Measurements from ENCODE around the gene KCMF1. TPM values are rescaled to one million over a fixed set of nuclear protein-coding genes. Genes with fewer than 3 reads are reported as not detected.

KCMF1 gene
- total and polyA plus RNA-seq, 2 experiments from 2014 or later: 50.8 to 63.0 TPM

GRCh38 chr2:84938194-84938879 is 32.6 kb upstream of the KCMF1 start:
- no peak overlapping the region for H3K27ac ChIP-seq

GRCh38 chr2:84939426-84940087 is 31.4 kb upstream of the KCMF1 start:
- Histone ChIP-seq H3K36me3 (replicated peaks; ENCODE audit: insufficient read depth, low read depth) (no peaks in the 10 kb centered on the region), H3K4me1 (ENCODE audit: insufficient read depth) (no peaks in the 10 kb centered on the region), H3K9me3 (ENCODE audit: low read depth) (no peaks in the 10 kb centered on the region), H3K79me2 (no peaks in the 10 kb centered on the region), H3K4me2 (no peak overlapping the region), H3K4me3 (no peak overlapping the region), H3K27ac (no peak overlapping the region), H3K9me2 (replicated peaks; ENCODE audit: insufficient read depth) (no peaks in the 10 kb centered on the region), H3K27me3 (no peaks in the 10 kb centered on the region), H4K20me1 (ENCODE audit: insufficient read depth, poor library complexity, severe bottlenecking) (no peaks in the 10 kb centered on the region), H2AFZ (no peak overlapping the region)
- 87% methylated on average over 9 of the region's 9 CpGs for WGBS (ENCODE audit: low lambda C conversion rate, missing lambda C conversion rate)
- no peak for TF ChIP-seq CTCF (IDR thresholded peaks at IDR 0.05; ENCODE audit: poor library complexity)
- TF ChIP-seq EZH2phosphoT487 (IDR thresholded peaks at IDR 0.05; ENCODE audit: low read depth, severe bottlenecking, unreplicated experiment): no peak
- no peak for TF ChIP-seq EZH2 (IDR thresholded peaks at IDR 0.05; ENCODE audit: borderline replicate concordance)
- no peak for DNase-seq (ENCODE audit: low spot score)

More at GRCh38 chr2:84938194-84938879, 32.6 kb upstream of the KCMF1 start:
- DNase-seq (ENCODE audit: low spot score): no peak
- H3K27me3 ChIP-seq: no peaks in the 10 kb centered on the region
- no peaks in the 10 kb centered on the region for H4K20me1 ChIP-seq (ENCODE audit: insufficient read depth, poor library complexity, severe bottlenecking)
- no peaks in the 10 kb centered on the region for H3K9me2 ChIP-seq (replicated peaks; ENCODE audit: insufficient read depth)
- no peak overlapping the region for H3K4me3 ChIP-seq
- H3K9me3 ChIP-seq (ENCODE audit: low read depth): no peaks in the 10 kb centered on the region
- 83% methylated on average over 5 of the region's 5 CpGs for WGBS (ENCODE audit: low lambda C conversion rate, missing lambda C conversion rate)
- TF ChIP-seq CTCF (IDR thresholded peaks at IDR 0.05; ENCODE audit: poor library complexity) (no peak), EZH2phosphoT487 (IDR thresholded peaks at IDR 0.05; ENCODE audit: low read depth, severe bottlenecking, unreplicated experiment) (no peak), EZH2 (IDR thresholded peaks at IDR 0.05; ENCODE audit: borderline replicate concordance) (no peak)
- H3K36me3 ChIP-seq (replicated peaks; ENCODE audit: insufficient read depth, low read depth): no peaks in the 10 kb centered on the region
- no peaks in the 10 kb centered on the region for H3K79me2 ChIP-seq
- H3K4me1 ChIP-seq (ENCODE audit: insufficient read depth): no peaks in the 10 kb centered on the region
- no peak overlapping the region for H2AFZ ChIP-seq
- no peak overlapping the region for H3K4me2 ChIP-seq

GRCh38 chr2:84940088-84940470 is 30.9 kb upstream of the KCMF1 start:
- Histone ChIP-seq H3K4me3 (no peak overlapping the region), H3K4me1 (ENCODE audit: insufficient read depth) (no peaks in the 10 kb centered on the region), H4K20me1 (ENCODE audit: insufficient read depth, poor library complexity, severe bottlenecking) (no peaks in the 10 kb centered on the region), H3K9me3 (ENCODE audit: low read depth) (no peaks in the 10 kb centered on the region), H3K4me2 (no peak overlapping the region), H3K27me3 (no peaks in the 10 kb centered on the region), H2AFZ (no peak overlapping the region), H3K9me2 (replicated peaks; ENCODE audit: insufficient read depth) (no peaks in the 10 kb centered on the region), H3K79me2 (no peaks in the 10 kb centered on the region), H3K27ac (no peak overlapping the region), H3K36me3 (replicated peaks; ENCODE audit: insufficient read depth, low read depth) (no peaks in the 10 kb centered on the region)
- WGBS (ENCODE audit: low lambda C conversion rate, missing lambda C conversion rate): 86% methylated on average over 3 of the region's 3 CpGs
- DNase-seq (ENCODE audit: low spot score): no peak
- TF ChIP-seq EZH2 (IDR thresholded peaks at IDR 0.05; ENCODE audit: borderline replicate concordance) (no peak), EZH2phosphoT487 (IDR thresholded peaks at IDR 0.05; ENCODE audit: low read depth, severe bottlenecking, unreplicated experiment) (no peak), CTCF (IDR thresholded peaks at IDR 0.05; ENCODE audit: poor library complexity) (no peak)

Measured in hepatocyte (in vitro differentiated cells).